Right lobe of liver (tissue), 4 donors: ENCODE measurements around the gene UBR1.

ENCODE experiments used
- POLR2A ChIP-seq: fragments of 450-650 bp; IDR thresholded peaks from one replicate; pipeline ENCODE4 v1.6.1; 2017; ENCODE audit warnings: antibody characterized with exemption, mild to moderate bottlenecking
- TF ChIP-seq, protein P1 (sequence below), 4 donors: fragments of 200-600 bp in 3 of 4; fragments of 450-650 bp in 1 of 4; IDR thresholded peaks; one replicate each; pipeline versions ENCODE4 v1.5.1 to v1.8.0; 2016 to 2022; ENCODE audit warnings: antibody characterized with exemption in 4 of 4, mild to moderate bottlenecking in 2 of 4
- donor health status: DM: no; HTN: no; CAD: no.
- donor health status: DM: no; HTN: no; CAD: no.
- donor health status: DM: no; HTN: yes; CAD: no.

DNA sequence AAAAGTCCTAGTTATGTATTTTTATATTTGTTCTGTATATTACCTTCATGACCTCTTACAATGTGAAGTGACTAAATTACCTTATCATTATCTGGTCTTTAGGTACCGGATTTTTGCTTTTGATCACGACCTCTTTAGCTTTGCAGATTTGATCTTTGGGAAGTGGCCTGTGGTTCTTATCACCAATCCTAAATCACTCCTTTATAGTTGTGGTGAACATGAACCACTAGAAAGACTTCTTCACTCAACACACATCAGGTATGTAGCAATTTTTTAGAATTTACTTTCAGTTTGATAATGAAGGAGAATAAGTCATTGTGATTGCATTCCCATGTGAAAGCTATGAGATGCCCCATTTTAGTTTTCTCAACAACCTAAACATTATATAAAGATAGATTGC lies 45.9 kb upstream of the UBR1 start:
- TF ChIP-seq, protein P1, sequence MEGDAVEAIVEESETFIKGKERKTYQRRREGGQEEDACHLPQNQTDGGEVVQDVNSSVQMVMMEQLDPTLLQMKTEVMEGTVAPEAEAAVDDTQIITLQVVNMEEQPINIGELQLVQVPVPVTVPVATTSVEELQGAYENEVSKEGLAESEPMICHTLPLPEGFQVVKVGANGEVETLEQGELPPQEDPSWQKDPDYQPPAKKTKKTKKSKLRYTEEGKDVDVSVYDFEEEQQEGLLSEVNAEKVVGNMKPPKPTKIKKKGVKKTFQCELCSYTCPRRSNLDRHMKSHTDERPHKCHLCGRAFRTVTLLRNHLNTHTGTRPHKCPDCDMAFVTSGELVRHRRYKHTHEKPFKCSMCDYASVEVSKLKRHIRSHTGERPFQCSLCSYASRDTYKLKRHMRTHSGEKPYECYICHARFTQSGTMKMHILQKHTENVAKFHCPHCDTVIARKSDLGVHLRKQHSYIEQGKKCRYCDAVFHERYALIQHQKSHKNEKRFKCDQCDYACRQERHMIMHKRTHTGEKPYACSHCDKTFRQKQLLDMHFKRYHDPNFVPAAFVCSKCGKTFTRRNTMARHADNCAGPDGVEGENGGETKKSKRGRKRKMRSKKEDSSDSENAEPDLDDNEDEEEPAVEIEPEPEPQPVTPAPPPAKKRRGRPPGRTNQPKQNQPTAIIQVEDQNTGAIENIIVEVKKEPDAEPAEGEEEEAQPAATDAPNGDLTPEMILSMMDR (IDR thresholded peaks at IDR 0.05), result no peak
- TF ChIP-seq POLR2A, result no peak
